NCI-H69 (cell line): ENCODE measurements around the gene RPS14.
A peak's percentile ranks its signal among the peaks of the same experiment; 100 is the strongest.
"Not testable (repeated sequence)": the region's sequence is repeated elsewhere in the genome, so short reads cannot be mapped to it uniquely, and the experiment has no call there.

Source experiments
- DNase-seq: peaks from one replicate; lab custom pipeline; 2025; lab: John Stamatoyannopoulos, UW

Gene RPS14

GRCh38 chr5:150444770-150445169 lies 4.8 kb downstream of the RPS14 start:
- no peak for DNase-seq

- DNase-seq: no peak
Measured at GRCh38 chr5:150443242-150444075, 6.1 kb downstream of the RPS14 start.

GRCh38 chr5:150442699-150443080 lies 6.8 kb downstream of the RPS14 start:
- DNase-seq: no peak

- DNase-seq: peak; percentile 25
Measured at GRCh38 chr5:150441813-150442698, 7.5 kb downstream of the RPS14 start.

GRCh38 chr5:150440948-150441812 lies 8.4 kb downstream of the RPS14 start:
- DNase-seq: no peak

- DNase-seq: peak; percentile 55
Measured at GRCh38 chr5:150438873-150439546, 10.5 kb downstream of the RPS14 start.

- DNase-seq: peak; percentile 89
Measured at GRCh38 chr5:150436141-150436680, 13.3 kb downstream of the RPS14 start.

GRCh38 chr5:150434464-150434863 lies 15.1 kb downstream of the RPS14 start:
- DNase-seq: no peak

- no peak for DNase-seq
Measured at GRCh38 chr5:150431574-150431973, 18.0 kb downstream of the RPS14 start.

GRCh38 chr5:150431048-150431447 lies 18.5 kb downstream of the RPS14 start:
- DNase-seq: no peak

- DNase-seq: no peak
Measured at GRCh38 chr5:150429410-150429873, 20.1 kb downstream of the RPS14 start.

GRCh38 chr5:150428978-150429377 lies 20.6 kb downstream of the RPS14 start:
- no peak for DNase-seq

- peak; percentile 62 for DNase-seq
Measured at GRCh38 chr5:150428106-150428876, 21.2 kb downstream of the RPS14 start.

GRCh38 chr5:150426165-150426564 lies 23.4 kb downstream of the RPS14 start:
- DNase-seq: not testable (repeated sequence)

- no peak for DNase-seq
Measured at GRCh38 chr5:150422758-150423157, 26.8 kb downstream of the RPS14 start.

GRCh38 chr5:150422075-150422474 lies 27.5 kb downstream of the RPS14 start:
- DNase-seq: no peak

- no peak for DNase-seq
Measured at GRCh38 chr5:150419630-150420270, 29.8 kb downstream of the RPS14 start.

- DNase-seq: not testable (repeated sequence)
Measured at GRCh38 chr5:150413902-150414790, 35.4 kb downstream of the RPS14 start.
